Spleen (tissue), 7 donors: Measurements from ENCODE around the gene RMI2.

Experiments used
- CTCF ChIP-seq, 11 experiments: fragments of 200-600 bp in 7 of 11; fragments of 450-650 bp in 4 of 11; sonication (generic) in 4 of 11; IDR thresholded peaks in 8 of 11; conservative IDR thresholded peaks in 3 of 11; 1 replicate in 7 of 11; 2 replicates in 4 of 11; pipeline versions ENCODE4 v1.4.0 to v1.8.0; 2016 to 2021; ENCODE audit warnings: antibody characterized with exemption in 11 of 11, inconsistent platforms in 4 of 11, mild to moderate bottlenecking in 1 of 11
- POLR2A ChIP-seq, 3 donors: fragments of 450-650 bp; IDR thresholded peaks; one replicate each; pipeline ENCODE4 v1.5.1; 2017; ENCODE audit warnings: antibody characterized with exemption in 3 of 3, mild to moderate bottlenecking in 1 of 3
- donor health status: DM: no; HTN: no; CAD: no; lungs with moderate emphysema.
- donor health status: DM: no; HTN: no; CAD: no.
- donor health status: DM: no; HTN: no; CAD: no.

- TF ChIP-seq CTCF (IDR thresholded peaks at IDR 0.05 in 8 of 11, conservative IDR thresholded peaks at IDR 0.05 in 3 of 11) (peak; percentile 84 to 99 (median 95)), POLR2A (IDR thresholded peaks at IDR 0.05) (no peak)
Measured at GRCh38 chr16:11396241-11397048, 51.2 kb downstream of the RMI2 start.
